PC-9 (cell line): Measurements from ENCODE around the gene METAP1. TPM values are rescaled to one million over a fixed set of nuclear protein-coding genes. Genes with fewer than 3 reads are reported as not detected.
A peak's percentile ranks its signal among the peaks of the same experiment; 100 is the strongest.

Experiments used
- Bru-seq: library from RNA; stranded (reverse); fragments of 400-500 nt; gene quantifications from one replicate; lab custom pipeline; 2021; lab: Mats Ljungman, UMichigan
- BruChase-seq, 2 experiments: library from RNA; stranded (reverse); fragments of 400-500 nt; gene quantifications; one replicate each; lab custom pipeline; 2021; lab: Mats Ljungman, UMichigan
- BruUV-seq: library from RNA; stranded (reverse); fragments of 400-500 nt; replicated peaks from 2 replicates; lab custom pipeline; 2021; lab: Mats Ljungman, UMichigan
- CTCF ChIA-PET: fragments of 300-600 bp; sonication (Branson Sonifier 250); formaldehyde crosslinking; loops from one replicate; lab custom pipeline; 2022; ENCODE audit warnings: antibody characterized with exemption; lab: Charles Lee
- POLR2A ChIA-PET: fragments of 300-600 bp; sonication (Branson Sonifier 250); formaldehyde crosslinking; loops from one replicate; lab custom pipeline; 2022; ENCODE audit warnings: antibody characterized with exemption; ENCODE audit not compliant: unreplicated experiment; lab: Charles Lee
- DNase-seq, 2 experiments: peaks; one replicate each; pipeline versions ENCODE4 v3.0.0 to v3.0.0-alpha.2; 2015 to 2022; ENCODE audit warnings: mixed read lengths in 1 of 2
- H2AFZ ChIP-seq: fragments of 200-600 bp; sonication (generic); 2 replicates; pipeline ENCODE4 v1.8.1; 2017; ENCODE audit warnings: antibody characterized with exemption
- H3F3A ChIP-seq: fragments of 200-600 bp; sonication (generic); 2 replicates; pipeline ENCODE4 v1.8.1; 2017; ENCODE audit warnings: antibody characterized with exemption, mild to moderate bottlenecking, low read depth; ENCODE audit not compliant: insufficient read depth
- H3K27ac ChIP-seq: fragments of 200-600 bp; sonication (generic); 2 replicates; pipeline ENCODE4 v1.6.1; 2016; ENCODE audit warnings: mixed run types
- H3K27me3 ChIP-seq: fragments of 200-600 bp; sonication (generic); 2 replicates; pipeline ENCODE4 v1.6.1; 2016; ENCODE audit warnings: low read depth, mixed run types; ENCODE audit not compliant: insufficient read depth
- H3K36me3 ChIP-seq: fragments of 200-600 bp; sonication (generic); 2 replicates; pipeline ENCODE4 v1.6.1; 2016; ENCODE audit warnings: low read depth, mixed run types
- H3K4me1 ChIP-seq: fragments of 200-600 bp; sonication (generic); replicated peaks from 2 replicates; pipeline ENCODE4 v1.6.1; 2016; ENCODE audit warnings: mixed run types; ENCODE audit not compliant: insufficient read depth
- H3K4me2 ChIP-seq: fragments of 200-600 bp; sonication (generic); 2 replicates; pipeline ENCODE4 v1.6.1; 2017; ENCODE audit warnings: mixed run types
- H3K4me3 ChIP-seq: fragments of 200-600 bp; sonication (generic); 2 replicates; pipeline ENCODE4 v1.6.1; 2016; ENCODE audit warnings: mixed run types
- H3K79me2 ChIP-seq: fragments of 200-600 bp; sonication (generic); 2 replicates; pipeline ENCODE4 v1.6.1; 2017; ENCODE audit warnings: low read depth, mixed run types
- H3K9me2 ChIP-seq: fragments of 200-600 bp; sonication (generic); 2 replicates; pipeline ENCODE4 v1.8.1; 2017; ENCODE audit warnings: mild to moderate bottlenecking; ENCODE audit not compliant: insufficient read depth
- H3K9me3 ChIP-seq: fragments of 200-600 bp; sonication (generic); 2 replicates; pipeline ENCODE4 v1.8.1; 2016; ENCODE audit warnings: low read depth; ENCODE audit not compliant: insufficient read depth
- H4K20me1 ChIP-seq: fragments of 200-600 bp; sonication (generic); 2 replicates; pipeline ENCODE4 v1.8.1; 2017; ENCODE audit not compliant: insufficient read depth
- CTCF ChIP-seq: fragments of 200-600 bp; sonication (generic); conservative IDR thresholded peaks from 2 replicates; pipeline ENCODE4 v1.6.1; 2017; ENCODE audit warnings: mixed run types, antibody characterized with exemption, mild to moderate bottlenecking, moderate library complexity
- EZH2 ChIP-seq: fragments of 200-600 bp; sonication (generic); IDR thresholded peaks from 2 replicates; pipeline ENCODE4 v1.8.0; 2017; ENCODE audit warnings: antibody characterized with exemption, low read depth
- intact Hi-C: fragments of 100-400 bp; cut with micrococcal nuclease; formaldehyde crosslinking; loops from one replicate; pipeline ENCODE4 v1.10.0; 2022; ENCODE audit not compliant: unreplicated experiment
- long read RNA-seq: library from polyadenylated mRNA; stranded (forward); transcript quantifications from one replicate; pipeline ENCODE4 v2.0.0, GENCODE V29; 2022
- total RNA-seq: library from RNA; stranded (reverse); gene quantifications from 2 replicates; pipeline ENCODE4 v1.2.3, GENCODE V29; 2021

Gene METAP1
- total RNA-seq (36.7 and 42.0 TPM in 2 replicates), Bru-seq, nascent RNA (percentile 81 among the genes with signal in this experiment), BruChase-seq, experiment 1, labeled RNA remaining after a 2-hour chase (percentile 76 among the genes with signal in this experiment), BruChase-seq, experiment 2, labeled RNA remaining after a 6-hour chase (percentile 79 among the genes with signal in this experiment)
- long read RNA-seq, transcript METAP1-201 (11 exons, 2,791 nt), result major isoform, 41 of 61 reads
- long read RNA-seq, partial matches to known transcripts, result 9 of 61 reads
- long read RNA-seq, other reads (novel, unspliced or antisense), result 11 of 61 reads

GRCh38 chr4:98995183-98996055 is at the start of gene METAP1:
Gene METAP1 (plus strand): TSS chr4:98995721. CDS start chr4:98995754, 33 bp downstream.
- no peaks in the 10 kb centered on the region for H3K36me3 ChIP-seq
- DNase-seq, result peak; percentile 88 to 92
- H3K79me2 ChIP-seq, result peaks cover 45% of the 10 kb centered on the region
- no peaks in the 10 kb centered on the region for H3K9me3 ChIP-seq
- POLR2A ChIA-PET, result interaction anchor here (0.5 to 0.7 kb wide), 7 partner anchors 42 to 711 kb away, joined by 3 to 15 read pairs (median 5); no protein-coding TSS in a partner anchor
- CTCF ChIA-PET, result interaction anchor here (0.6 to 1.1 kb wide), 4 partner anchors 60 to 500 kb away, joined by 3 to 4 read pairs (median 3); partner anchors contain the start of gene EIF4E
- H3K4me3 ChIP-seq, result peak within 1 kb of the TSS; percentile 65
- H3K9me2 ChIP-seq, result no peaks in the 10 kb centered on the region
- no peaks in the 10 kb centered on the region for H3K27me3 ChIP-seq
- BruUV-seq, result no TSS peak
- peaks cover 7% of the 10 kb centered on the region; the same call in 1 of the 2 replicates for H4K20me1 ChIP-seq
- 0 out of 2 replicates have a peak, but pooled peaks cover 7% of the 10 kb centered on the region for H3F3A ChIP-seq
- H3K4me1 ChIP-seq, result peaks cover 28% of the 10 kb centered on the region
- peak within 1 kb of the TSS; percentile 97 for H2AFZ ChIP-seq
- intact Hi-C loops, result loop anchor here (1.0 to 10.0 kb wide), 6 partner anchors 62 to 851 kb away; partner anchors contain the start of genes EIF4E and STPG2
- peak within 1 kb of the TSS; percentile 95 for H3K4me2 ChIP-seq
- TF ChIP-seq CTCF (peak; percentile 55), EZH2 (no peak)
- H3K27ac ChIP-seq, result peak within 1 kb of the TSS; percentile 55

- H3K36me3 ChIP-seq, result no peaks in the 10 kb centered on the region
- no peak for DNase-seq
- no peak overlapping the region for H3K4me2 ChIP-seq
Measured at GRCh38 chr4:98946359-98946758, 49.2 kb upstream of the METAP1 start.

More at GRCh38 chr4:98946359-98946758, 49.2 kb upstream of the METAP1 start:
- no peaks in the 10 kb centered on the region for H3K4me1 ChIP-seq
- 0 out of 2 replicates have a peak overlapping the region, but pooled peaks have one; percentile 1 for H2AFZ ChIP-seq
- no peak overlapping the region for H3K4me3 ChIP-seq
- H3K27ac ChIP-seq, result no peak overlapping the region
- H3K9me2 ChIP-seq, result no peaks in the 10 kb centered on the region
- no peaks in the 10 kb centered on the region for H3K9me3 ChIP-seq
- H3K27me3 ChIP-seq, result no peaks in the 10 kb centered on the region
- CTCF ChIA-PET, result interaction anchor here (0.6 kb wide), 1 partner anchor 530 kb away, joined by 3 read pairs; no protein-coding TSS in a partner anchor
- intact Hi-C loops, result no loop called here
- TF ChIP-seq CTCF (no peak), EZH2 (no peak)
- H3K79me2 ChIP-seq, result no peaks in the 10 kb centered on the region
- POLR2A ChIA-PET, result interaction anchor here (0.6 kb wide), 1 partner anchor 9 kb away, joined by 3 read pairs; no protein-coding TSS in a partner anchor
- H4K20me1 ChIP-seq, result no peaks in the 10 kb centered on the region
- H3F3A ChIP-seq, result peaks cover 4% of the 10 kb centered on the region; the same call in 1 of the 2 replicates
- BruUV-seq, result no TSS peak
